Inferior parietal cortex (tissue), 1 donor: ENCODE results near the gene SLC2A13.
A peak's percentile ranks its signal among the peaks of the same experiment; 100 is the strongest.

Experiments used
- DNase-seq: peaks from one replicate; pipeline ENCODE4 v3.0.0-alpha.2; 2016; ENCODE audit errors: extremely low spot score

Gene SLC2A13

DNA sequence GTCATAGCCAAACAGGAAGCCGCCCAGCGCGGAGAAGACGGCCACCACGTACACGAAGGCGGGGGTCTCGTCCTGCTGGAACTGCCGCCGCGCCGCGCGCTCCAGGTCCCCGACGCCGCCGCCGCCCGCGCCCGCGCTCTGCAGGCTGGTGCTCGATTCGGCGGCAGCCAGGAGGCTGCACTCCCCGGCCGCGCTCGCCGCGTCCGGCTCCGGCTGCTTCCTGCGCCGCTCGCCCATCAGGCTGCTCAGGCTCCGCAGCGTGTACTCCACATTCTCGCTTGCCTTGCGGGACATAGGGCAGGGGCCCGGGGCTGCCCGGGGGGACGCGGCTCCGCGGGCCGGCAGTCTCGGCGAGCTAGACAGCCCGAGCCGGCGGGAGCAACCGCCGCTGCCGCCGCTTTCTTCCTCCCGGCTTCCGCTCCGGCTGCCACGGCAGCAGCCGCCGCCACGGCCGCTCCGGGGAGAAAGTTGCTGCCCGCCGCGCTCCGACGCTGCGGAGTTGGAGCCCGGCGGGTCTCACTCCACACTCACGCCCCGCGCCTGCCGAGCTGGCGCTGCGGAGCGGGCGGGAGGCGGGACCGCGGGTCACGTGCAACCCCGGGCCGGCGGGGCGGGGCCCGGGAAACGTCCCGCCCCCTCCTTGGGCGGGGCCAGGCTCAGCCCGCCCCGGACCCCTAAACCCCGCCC, at the start of gene SLC2A13:
SLC2A13 (minus strand) TSS at position 567 of the 687 bp plus-strand sequence; CDS start at position 294, 273 bp downstream.
- peak; percentile 77 for DNase-seq

DNA sequence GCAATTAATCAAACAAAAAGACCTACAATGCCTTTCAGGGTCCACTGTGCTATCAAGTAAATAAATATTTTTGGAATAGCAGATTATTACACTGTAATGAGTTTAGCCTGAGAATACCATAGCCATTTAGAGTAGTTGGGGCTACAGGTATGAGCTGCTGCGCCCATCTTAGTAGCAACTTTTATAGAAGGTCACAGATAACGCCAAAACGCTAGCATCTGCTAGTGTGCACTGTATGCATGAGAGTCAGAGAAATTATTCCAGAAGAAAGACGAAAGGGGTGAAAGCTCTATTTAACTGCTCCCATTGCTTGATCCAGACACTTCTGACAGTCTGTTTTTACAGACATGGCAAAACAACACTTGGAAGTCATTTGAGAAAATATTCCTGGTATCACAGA, 48.5 kb upstream of the SLC2A13 start:
- DNase-seq = no peak

DNA sequence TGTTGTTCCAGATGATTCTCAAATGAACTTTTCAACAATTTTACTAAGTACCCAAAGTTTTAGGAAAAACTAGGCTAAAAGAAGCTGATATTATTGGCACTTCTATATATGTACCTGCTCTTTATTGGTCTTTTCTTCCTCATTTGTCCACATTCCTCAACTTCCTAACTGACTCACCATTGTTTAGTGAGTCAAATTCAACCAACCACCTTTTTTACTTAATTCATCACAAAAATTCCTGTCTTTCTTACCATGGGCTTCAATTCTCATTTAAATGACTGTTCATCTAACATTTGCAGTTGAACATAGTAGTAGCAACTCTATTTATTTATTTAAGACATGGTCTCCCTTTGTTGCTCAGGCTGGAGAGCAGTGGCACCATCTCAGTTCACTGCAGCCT, 47.6 kb upstream of the SLC2A13 start:
- DNase-seq = no peak

DNA sequence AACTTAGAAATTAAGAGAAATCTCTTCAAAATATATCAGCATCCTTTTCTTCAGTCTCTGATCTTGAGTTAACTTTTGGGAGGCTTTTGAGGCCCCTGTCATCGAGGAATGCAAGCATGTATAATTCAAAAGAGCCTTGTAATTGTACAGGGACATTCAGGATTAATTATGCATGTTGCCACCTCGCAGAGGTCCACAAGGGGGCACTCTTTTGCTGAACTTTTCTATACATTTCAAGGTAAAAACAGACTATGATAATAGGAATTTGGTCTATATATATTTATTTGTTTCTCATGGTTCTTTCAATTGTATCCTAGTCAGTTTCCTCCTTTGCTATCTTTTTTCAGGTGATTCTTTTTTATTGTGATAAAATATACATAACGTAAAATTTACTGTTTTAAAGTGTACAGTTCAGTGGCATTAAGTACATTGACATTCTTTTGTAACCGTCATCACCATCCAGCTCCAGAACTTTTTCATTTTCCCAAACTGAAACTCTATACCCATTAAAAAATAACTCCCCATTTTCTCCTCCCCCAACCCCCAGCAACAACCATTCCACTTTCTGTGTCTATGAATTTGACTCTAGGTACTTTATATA, 47.0 kb upstream of the SLC2A13 start:
- peak; percentile 70 for DNase-seq

DNA sequence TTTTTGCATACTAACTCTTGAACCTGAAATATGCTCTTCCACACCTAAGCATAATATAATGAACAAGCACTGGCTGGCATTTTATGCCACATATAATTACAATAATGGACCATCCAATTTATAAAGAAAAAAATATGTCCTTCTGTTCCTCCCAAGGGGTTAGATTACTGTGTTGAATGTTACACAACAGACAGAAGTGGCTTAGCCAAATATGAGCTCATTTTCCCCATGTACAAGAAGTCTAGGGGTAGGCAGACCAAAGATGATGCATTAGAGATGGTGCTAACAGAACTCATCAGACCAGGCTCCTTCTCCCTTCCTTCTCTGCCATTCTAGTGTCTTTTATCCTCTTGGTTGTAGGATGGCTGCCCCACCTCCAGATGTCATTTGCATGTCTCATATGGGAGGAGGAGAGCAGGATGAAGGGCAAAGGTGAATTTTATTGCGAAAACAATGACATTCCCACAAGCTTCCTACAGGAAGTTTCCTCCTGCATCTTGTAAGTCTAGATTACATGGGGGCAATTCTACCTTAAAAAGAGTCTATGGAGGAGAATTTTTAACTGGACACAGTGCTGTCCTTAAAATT, 43.9 kb upstream of the SLC2A13 start:
- DNase-seq = no peak

DNA sequence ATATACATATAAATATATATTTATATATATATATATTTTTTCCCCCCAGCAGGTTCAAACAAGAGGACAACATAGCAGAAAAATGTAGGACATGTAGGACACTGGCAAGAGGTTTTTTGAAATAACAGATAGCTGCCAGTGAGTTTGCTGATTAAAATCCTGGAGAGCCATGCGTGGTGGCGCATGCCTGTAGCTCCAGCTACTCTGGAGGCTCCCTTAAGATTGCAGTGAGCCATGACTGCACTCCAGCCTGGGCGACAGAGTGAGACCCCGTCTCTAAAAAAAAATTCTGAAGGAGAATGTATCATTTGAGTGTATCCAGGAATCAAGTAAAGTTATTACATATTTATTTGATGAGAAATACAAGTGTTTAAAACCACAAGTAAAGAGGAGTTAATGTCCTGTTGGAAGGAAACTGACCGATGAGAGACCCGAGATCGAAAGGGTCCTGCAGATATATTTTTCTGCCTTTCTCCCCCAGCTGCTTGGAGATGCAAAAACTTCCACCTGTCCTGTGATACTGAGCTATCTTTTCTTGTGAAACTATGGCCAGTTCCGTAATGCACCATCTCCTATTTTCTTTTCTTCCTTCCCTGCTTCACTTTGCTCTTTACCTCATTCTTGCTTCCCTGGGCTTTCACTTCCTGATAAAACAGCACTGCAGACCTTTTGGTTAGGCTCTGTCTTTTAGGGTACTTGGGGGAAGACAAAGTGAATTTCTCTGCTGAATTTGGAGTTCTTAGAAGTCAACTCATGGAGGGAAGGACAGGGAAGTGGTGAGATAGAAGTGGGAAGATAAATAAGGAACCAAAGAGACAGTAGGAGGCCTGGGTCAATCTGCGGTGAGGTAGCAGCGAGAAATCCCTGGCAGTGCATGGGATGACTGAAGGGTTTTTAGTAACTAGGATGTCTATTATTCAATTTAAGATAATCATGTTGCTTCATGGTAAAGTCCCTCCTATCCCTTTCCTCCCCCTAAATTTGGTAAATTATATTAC, 41.2 kb upstream of the SLC2A13 start:
- no peak for DNase-seq

DNA sequence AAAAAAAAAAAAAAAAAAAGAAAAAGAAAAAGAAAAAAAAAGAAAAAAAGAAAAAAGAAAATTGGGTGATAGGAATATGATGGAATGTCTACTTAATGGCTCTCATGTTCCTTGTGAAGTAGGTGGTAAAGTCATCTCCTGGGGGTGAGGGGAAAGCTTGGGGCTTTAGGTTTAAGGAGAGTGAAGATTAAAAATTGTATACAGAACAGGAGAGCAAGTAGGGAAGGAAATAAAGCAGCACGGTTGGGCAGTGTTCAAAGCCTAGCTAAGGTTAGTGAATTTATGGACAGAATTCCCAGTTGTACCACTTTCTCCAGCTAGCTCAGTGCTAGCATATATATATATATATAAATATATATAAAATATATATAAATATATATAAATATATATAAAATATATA, 40.0 kb upstream of the SLC2A13 start:
- DNase-seq = no peak

DNA sequence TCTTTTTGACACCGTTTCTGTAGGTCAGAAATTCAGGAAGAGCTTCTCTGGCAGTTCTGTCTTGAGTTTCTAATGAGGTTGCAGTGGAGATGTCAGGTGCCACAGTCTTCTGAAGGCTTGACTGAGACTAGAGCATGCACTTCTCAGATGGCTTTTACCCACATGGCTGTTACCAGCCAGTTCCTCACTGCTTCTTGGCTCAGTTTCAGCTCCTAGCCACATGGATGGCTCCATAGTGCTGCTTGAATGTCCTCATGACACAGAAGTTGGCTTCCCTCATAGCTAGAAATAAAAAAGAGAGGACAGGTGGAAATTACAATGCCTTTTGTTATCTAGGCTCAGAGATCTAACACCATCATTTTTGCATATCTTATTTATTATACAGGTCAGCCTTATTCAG, 38.1 kb upstream of the SLC2A13 start:
- no peak for DNase-seq

DNA sequence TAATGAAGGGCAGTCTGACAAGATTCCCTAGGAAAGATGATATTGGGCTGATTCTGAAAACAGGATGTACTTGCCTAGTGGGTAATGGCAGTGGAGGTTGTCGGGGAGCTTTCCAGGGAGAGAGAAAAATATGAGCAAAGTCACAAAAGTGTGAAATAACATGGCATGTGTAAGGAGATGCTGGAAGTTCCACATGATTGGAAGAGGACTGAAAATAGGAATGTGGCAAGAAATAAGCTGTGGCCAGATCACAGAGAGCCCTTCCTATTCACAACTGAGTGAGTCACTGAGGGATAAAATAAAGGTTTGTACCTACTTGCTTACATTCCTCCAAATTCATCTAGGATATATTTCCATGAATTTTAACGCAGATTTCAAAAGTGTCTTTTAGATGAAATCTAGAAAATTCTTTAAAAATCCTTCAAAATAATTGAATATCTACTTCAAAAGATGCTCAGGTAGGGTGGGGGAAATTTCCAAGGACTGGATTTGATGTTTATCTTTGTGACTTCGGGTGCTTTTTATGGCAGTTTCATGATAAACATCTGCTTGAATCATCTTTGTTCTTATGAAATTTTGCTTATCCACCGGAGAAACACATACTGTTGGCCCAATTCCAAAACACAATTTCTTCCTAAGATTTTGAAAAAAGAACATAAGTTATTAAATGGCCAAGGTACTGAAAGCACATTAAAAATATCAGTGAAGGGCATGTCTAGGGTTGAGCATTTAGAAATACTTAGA, 36.3 kb upstream of the SLC2A13 start:
- DNase-seq = no peak

DNA sequence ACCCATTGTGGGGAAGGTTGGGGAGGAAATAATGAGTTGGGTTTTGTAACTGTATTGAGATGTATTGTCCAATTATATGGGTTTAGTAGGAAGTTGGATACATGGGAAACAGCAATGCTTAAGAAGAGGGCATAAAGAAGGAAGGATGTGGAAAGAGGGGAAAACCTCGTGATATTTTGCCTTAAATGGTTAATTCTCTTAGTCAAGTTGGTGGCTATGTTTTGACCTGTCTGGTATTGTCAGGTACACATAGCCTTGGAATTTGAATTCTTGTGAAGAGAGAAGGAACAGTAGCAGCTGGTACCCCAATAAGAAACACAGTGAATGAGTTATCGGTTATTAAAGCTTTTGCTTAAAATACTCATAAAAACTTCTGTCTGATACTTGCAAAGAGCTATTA, 32.6 kb upstream of the SLC2A13 start:
- DNase-seq = no peak

DNA sequence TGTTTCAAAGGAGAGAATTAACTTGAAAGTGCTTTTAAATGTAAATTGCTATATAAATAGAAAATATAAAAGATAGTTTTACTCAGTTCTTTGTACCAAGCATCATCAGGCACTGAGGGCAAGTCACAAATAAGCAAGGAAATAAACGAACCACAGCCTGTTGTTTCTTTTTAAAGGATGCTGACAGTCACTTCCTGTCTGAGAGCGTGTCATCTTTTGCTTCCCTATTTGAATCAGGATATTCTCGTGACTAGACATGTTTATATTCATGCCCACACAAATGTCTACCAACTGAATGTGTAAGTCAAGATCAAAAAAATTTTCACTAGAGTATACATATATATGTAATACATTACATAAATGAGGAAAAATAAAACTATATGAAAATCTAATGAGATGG, 31.4 kb upstream of the SLC2A13 start:
- DNase-seq = no peak

DNA sequence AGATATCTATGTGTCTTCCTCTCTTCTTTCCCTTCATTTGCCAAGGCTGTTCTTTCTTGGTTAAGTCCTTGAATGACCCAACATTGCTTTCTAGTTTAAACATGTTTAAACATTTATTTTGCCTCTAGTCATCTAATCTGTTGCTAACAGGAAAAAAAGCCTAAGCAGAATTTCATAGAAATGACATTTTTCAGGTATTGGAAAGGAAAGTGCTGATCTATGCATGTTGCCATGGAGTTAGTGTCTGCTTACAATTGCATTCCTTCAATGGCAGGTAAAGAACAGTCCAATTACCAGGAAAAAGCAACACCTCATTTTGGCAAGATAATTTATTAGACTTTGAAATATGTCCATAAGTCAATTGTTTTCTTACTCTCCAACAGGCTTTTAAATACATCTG, 21.5 kb upstream of the SLC2A13 start:
- no peak for DNase-seq

DNA sequence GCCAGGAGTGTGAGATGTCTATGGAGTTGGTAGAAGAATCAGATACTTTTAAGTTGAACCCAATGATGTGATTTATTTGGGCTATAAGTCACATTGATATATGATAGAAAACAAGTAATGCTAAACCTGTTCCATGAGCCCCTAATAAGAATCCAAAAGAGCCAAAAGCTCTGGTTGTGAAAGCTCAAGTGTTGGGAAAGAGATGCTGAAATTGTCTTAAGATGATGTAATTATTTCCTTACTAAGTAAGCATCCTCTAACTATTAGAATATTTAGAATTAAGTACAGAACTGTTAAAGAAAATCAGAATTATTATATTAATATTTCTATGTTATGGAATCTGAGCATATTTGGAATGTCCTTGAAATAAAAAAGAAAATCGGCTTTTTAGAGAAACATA, 17.6 kb upstream of the SLC2A13 start:
- DNase-seq = no peak

DNA sequence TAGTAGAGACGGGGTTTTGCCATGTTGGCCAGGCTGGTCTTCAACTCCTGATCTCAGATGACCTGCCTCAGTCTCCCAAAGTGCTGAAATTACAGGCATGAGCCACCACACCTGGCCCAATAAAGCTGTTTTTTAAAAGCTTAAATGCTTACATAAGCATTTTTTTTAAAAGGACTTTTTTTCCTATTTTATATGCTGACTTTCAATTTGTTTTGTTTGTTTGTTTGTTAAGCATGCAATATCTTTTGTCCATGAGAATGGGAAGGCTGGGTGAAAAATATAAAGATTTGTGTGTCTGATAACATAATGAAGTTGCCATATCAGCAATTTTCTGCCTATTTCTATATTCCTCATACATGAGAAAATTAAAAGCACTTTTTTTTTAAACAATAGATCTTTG, 17.0 kb upstream of the SLC2A13 start:
- no peak for DNase-seq

DNA sequence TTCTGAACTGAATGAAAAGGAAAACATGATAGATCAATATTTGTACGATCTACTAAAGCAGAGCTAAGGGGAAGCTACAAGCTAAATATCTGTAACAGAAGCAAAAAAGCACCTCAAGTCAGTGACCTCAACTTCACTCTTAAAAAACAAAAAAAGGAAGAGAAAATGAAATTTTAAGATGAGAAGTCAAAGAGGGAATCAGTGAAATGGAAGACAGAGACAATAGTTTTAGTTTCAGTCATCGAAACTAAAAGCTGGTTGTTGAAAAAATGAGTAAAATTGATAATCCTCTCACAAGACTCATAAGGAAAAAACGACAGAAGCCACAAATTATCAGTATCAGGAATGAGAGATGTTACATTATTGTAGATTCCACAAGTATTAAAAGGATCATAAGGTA, 11.9 kb upstream of the SLC2A13 start:
- no peak for DNase-seq

DNA sequence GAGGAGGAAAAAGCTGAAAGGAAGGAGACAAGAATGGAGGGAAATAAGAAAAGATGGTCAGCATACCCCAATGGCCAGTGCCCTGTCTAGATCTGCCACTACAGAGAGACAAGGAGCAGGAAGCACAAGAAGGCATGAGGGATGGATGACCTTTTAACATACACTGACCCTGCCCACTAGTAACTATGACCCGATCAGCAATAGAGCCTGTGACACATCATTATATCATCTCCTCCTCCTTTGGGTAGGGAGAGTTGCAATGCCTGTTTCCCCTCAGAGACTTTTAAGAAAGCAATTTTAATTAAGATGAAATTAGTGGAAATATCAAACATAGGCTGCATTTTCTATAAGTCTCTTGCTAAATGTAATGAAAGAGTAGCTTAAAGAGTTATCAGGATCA, 4.7 kb upstream of the SLC2A13 start:
- no peak for DNase-seq

DNA sequence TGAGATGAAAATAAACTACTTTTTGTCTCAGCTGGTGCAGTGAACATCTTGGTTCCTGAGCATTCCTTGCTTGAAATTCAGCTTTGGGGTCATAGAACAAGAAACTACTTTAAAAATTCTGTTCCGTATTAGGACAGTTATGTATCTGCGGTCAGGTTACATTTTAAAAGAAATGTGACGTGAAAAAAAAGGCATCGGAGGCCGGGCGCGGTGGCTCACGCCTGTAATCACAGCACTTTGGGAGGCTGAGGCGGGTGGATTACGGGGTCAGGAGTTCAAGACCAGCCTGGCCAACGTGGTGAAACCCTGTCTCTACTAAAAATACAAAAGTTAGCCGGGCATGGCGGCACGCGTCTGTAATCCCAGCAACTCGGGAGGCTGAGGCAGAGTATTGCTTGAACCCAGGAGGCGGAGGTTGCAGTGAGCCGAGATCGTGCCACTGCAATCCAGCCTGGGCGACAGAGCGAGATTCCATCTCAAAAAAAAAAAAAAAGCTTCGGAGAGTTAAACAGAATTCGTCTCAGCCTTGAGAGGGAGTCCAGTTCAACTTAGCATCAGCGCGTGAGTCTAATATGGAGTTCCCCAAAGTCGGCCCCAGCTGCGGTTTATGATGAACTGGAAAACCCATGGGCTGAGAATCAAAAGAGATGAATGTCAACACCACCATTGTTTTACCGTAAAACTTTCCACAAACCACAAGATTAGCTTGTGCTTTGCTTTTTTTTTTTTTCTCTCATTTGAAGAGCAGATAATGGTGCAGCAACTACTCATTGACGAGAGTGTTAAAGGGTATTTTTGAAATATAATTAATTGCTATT, 2.1 kb upstream of the SLC2A13 start:
- DNase-seq = no peak

DNA sequence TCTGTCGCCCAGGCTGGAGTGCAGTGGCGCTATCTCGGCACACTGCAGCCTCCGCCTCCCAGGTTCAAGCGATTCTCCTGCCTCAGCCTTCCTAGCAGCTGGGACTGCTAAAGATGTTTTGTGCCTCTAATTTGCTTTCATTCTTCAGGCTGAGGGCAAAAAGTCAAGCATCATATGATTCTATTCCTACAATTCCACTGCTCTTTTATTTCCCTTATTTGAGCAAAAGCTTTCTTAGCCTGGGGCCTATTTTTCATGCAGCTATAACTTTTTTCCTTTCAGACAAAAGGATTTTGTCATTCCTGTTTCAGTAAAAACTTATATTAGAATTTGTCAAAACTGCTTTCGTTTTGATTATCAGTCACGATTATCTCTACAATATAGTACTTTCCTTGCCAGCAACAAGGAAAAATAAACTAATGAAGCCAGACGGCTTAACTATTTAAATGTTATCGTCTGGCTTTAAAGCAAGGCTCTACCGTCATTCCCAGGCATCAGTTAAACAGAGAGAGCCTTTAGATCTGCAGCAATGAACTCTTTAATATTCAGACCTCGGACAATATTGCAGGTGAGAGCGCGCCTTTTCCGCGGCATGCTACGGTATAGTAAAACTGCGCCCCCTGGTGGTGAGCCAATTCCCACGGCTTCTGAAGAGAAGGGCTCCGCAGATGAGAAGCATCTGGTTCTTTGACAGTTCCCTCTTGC, 1.4 kb upstream of the SLC2A13 start:
- peak; percentile 94 for DNase-seq

DNA sequence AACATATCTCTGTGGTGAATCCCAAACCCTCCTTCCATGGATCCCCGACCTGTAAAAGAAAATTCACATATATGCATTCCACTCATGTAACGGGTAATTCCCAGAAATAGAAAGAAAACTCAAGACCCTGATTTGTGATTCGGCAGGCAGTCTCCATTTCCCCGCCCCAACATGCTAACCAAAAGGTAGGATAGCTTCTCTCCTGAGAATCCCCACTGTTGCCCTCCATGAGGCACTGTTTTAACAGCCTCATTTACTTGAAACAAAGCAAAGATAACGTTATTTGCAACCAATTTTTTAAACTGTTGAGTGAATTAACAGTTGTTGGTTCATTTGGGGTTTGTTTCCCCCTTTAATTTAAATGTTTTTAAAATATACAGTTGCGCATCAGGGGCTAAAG, 774 bp upstream of the SLC2A13 start:
- DNase-seq = no peak

DNA sequence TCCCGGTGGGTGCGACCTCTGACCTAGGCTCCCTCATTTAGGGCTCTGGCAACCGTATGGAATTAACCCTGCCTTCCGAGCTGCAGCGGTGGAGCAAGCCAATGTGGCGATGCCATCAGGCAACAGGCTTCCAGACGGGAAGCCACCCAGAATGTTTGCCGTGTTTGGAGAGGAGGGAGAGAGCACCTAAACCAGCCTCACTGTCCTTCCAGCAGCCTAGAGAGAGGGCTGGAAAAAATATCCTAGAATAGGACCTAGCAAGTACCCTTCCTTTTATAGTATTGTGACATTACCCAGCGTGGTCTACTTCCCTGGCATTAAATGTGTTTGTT, 287 bp upstream of the SLC2A13 start:
- no peak for DNase-seq

DNA sequence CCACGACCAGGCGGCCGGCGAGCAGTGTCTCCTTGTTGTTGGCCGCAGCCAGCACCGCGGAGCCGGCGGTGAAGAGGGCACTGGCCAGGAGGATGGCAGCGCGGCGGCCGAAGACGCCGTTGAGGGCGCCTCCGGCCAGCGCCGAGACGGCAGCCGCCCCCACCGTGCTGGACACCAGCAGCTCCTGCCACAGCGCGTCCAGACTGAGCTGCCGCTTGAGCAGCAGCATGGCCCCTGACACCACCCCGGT, 691 bp downstream of the SLC2A13 start:
- DNase-seq = no peak
